HG03139 (cell line): Measurements from ENCODE around the gene EVA1C.
"Not testable (repeated sequence)": the region's sequence is repeated elsewhere in the genome, so short reads cannot be mapped to it uniquely, and the experiment has no call there.

Source experiments
- ATAC-seq: cut with Tn5 transposase; IDR thresholded peaks from one replicate; pipeline ENCODE4 v1.9.1; 2021; ENCODE audit not compliant: unreplicated experiment

The EVA1C gene, protein sequence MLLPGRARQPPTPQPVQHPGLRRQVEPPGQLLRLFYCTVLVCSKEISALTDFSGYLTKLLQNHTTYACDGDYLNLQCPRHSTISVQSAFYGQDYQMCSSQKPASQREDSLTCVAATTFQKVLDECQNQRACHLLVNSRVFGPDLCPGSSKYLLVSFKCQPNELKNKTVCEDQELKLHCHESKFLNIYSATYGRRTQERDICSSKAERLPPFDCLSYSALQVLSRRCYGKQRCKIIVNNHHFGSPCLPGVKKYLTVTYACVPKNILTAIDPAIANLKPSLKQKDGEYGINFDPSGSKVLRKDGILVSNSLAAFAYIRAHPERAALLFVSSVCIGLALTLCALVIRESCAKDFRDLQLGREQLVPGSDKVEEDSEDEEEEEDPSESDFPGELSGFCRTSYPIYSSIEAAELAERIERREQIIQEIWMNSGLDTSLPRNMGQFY

GRCh38 chr21:32412162-32413014 lies at the start of gene EVA1C:
Gene EVA1C, plus strand, starts transcription at chr21:32412706. Its CDS starts 148 bp downstream, at chr21:32412854.
- no peak for ATAC-seq

DNA sequence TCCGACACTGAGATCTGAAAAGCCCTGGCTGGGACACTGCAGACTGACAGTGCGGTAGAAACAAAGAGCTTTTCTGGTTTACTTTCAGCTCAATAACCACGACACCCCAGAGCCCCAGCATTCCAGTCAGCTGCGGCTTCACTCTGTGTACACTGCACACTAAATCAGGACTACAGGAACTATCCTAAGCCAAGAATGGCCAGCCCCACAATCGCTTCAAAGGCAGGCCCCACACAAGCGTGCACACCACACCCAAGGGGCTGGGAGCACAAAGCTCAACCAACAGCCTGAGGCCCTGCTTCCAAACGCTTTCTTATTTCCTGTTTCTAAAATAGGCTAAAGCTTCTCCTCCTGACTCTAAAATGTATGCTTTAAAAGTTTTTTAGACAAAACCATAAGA lies 48.1 kb upstream of the EVA1C start:
- no peak for ATAC-seq

- no peak for ATAC-seq
These were observed 47.7 kb upstream of the EVA1C start for GRCh38 chr21:32364796-32365195.

- no peak for ATAC-seq
These were observed 46.3 kb upstream of the EVA1C start for GRCh38 chr21:32366191-32366590.

DNA sequence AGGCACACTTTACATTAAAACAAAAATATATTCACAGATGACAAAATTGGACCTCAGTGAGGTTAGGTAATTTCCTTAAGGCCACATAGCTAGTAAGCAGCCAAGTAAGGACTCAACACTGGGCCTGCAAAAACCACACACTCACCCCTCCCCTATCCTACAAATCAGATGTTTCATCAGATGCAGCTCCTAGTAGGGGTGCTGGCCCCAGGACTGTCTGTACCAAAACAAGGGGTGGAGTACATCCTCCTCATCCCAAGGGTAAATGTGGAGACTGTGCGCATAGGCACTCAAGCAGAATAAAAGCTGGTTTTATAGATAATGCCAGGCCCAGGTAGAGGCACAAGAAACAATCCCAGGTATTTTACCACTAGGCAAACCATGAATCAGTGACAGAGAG lies 45.3 kb upstream of the EVA1C start:
- no peak for ATAC-seq

DNA sequence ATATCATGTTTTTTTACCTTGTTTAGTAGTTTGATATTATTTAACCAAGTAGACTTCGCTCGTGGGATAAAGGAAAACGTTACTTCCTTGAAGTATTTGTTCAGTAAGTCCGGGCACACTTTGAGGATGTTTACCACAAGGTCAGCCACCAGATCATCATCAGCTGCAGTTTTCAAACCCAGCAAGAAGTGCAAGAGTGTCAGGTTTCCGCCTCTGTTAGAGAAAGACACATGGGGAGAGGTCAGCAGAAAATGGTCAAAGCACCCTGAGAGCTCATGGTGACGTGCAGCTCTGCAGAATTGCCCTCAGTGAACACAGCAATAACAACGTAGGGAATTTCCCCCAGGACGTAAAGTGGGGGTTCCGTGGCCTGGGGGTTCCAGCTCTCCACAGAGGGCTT lies 44.1 kb upstream of the EVA1C start:
- no peak for ATAC-seq

- not testable (repeated sequence) for ATAC-seq
These were observed 43.5 kb upstream of the EVA1C start for GRCh38 chr21:32368961-32369360.

DNA sequence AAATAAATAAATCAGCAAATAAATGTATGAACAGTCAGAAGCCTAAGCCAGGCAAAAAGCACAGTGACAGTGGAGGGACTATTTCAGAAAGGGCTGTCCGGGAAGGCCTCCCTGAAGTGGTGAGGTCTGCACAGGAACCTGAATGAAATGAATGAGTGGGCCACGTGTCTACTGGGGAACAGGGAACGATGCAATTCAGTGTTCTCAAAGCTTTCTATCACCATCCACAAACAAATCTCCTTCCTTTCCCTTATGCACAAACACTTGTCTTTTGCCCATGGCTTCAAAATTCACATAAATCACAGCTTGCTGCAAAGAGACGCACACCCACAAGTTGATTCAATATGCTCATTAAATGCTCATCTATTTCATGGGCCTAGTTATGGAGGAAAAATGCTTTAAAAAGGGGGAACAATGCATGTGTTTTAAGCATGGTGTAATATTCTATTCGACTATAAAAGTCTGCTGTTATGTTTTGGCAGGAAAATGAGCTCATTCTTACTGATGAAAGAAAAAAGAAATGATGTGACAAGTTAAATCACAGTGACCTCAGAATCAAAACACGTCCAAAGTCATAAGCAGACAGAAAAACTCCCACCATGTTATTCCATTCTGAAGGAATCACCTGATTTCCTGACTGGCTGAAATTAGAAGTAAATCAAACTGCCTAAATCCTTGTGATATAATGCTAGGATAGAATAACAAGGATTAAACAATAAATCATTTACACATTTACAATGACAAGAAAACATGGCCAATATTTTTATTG lies 41.3 kb upstream of the EVA1C start:
- ATAC-seq, result no peak

DNA sequence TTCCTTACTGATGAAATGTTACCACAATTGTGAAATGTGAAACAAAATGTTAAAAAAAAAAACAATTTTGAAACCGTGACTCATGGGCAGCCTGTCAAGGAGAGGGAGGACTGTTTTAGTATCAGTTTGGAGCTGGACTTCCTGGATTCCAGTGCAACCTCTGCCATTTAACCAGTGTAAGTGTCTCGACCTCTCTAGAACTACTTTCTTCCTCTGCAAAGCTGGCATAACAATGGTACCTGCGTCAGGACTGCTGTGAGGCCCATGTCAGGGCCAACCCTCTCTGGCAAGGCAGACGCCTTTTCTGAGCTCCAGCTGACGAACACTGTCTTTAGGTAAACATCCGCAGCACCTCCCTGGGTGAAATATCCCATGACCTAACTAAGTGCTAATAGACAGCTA lies 40.6 kb upstream of the EVA1C start:
- no peak for ATAC-seq

DNA sequence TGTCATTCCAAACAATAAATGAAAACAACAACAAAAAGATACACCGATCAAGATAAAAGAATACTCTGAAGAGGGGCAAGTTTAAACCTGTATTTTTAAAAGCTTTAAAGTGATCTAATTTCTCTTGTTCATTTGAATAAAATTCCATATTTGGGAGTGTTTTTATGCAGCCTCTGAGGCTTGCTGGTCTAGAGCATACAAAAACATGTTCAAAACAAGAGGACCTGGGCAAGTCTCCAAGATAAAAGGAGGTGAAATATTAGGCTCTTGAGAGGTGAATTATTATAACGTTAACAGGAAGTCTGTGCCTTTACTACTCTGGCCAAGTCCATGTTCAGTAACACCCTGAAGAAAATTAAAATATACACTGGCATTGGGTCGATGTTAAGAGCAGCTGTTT lies 39.8 kb upstream of the EVA1C start:
- no peak for ATAC-seq

DNA sequence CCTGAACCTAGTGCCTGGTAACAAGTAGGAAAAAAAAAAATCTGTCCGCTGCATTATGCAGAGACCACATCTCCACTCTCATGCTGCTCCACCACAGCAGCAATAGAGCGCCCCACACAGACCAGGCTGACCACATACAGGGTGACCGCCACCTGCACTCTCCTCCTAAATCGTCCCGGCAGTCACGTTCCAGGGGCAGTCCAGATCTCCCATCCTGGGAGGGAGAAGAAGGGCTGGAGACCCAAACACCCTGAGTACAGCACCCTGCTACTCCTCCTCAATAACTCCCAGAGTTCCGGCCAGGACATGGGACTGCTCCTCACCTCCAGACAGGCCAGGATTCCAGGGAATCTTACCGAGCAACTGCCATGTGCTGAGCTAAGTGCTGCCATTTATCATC lies 35.0 kb upstream of the EVA1C start:
- no peak for ATAC-seq

DNA sequence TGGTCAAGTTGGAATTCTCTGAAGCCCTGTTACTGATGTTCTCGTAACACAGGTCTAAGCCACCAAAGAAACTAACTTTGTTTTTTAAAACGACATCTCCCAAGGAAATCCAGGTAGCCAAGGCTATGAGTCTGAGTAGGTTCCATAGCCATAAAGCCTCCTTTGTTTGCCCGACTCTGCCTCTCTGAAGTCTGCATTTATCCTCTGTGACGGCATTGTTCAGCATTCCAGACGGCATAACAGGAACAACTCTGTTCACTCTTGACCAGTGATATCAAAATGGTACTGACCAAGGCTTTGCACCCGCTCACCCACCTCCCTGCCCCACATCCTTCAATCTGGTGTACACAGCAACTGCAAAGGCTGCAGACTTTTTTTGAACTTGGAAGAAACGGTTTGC lies 34.5 kb upstream of the EVA1C start:
- ATAC-seq, result no peak

DNA sequence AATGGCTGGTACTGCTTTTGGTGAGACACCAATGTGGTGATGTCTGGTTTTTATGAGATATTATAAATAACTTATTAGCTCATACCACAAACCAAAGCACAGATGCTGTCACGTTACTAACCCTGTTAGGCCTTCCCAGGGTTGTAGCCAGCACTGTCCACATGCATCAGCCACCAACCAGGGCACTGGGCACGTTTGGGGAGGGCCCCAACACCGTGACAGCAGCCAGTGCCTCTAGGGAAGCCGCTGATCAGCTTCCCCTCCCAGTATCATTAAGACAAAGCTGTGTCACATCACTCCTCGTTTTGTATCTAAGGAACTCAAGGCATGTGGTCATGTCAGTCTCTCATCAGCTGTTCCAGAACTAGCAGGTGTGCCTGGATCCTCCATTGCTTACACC lies 33.5 kb upstream of the EVA1C start:
- ATAC-seq, result no peak

- no peak for ATAC-seq
These were observed 31.6 kb upstream of the EVA1C start for GRCh38 chr21:32380940-32381339.

DNA sequence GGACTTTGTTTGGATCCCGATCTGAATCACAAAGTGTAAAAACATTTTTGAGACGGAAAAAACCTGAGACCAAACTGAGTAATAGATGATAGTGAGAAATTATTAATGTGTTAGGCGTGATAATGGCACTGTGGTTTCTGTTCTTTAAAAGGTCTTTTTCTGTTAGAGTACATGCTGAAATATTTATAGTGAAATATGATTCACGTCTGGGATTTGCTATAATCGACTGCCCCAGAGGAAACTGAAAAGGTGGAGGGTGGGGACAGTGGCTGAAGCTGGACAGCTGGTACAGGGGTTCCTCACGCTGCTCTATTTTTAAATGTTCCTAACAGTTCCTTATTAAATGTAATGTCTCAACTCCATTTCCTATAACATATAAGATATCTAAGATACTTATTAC lies 30.9 kb upstream of the EVA1C start:
- ATAC-seq, result no peak

- no peak for ATAC-seq
These were observed 30.3 kb upstream of the EVA1C start for GRCh38 chr21:32382108-32382644.

DNA sequence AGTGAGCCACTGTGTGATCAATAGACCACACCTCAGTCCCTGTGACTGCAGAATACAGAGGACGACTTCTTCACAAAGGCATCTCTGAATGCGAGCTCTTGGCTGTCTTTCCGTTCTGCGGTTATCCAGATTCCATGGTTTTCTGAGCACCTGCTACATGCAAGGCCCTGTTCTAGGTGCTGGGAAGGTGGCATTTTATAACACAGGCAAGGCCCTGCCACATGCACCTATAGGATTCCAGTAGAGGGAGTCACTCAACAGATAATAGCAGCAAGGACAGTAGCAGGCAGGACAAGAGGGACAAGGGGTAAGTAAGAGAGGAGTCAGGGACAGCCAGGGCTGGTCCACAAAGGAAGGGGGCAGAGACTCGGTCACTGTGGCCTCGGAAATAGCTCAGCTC lies 28.7 kb upstream of the EVA1C start:
- no peak for ATAC-seq

GRCh38 chr21:32386195-32386870 lies 26.2 kb upstream of the EVA1C start:
- no peak for ATAC-seq

GRCh38 chr21:32387151-32387550 lies 25.4 kb upstream of the EVA1C start:
- no peak for ATAC-seq

DNA sequence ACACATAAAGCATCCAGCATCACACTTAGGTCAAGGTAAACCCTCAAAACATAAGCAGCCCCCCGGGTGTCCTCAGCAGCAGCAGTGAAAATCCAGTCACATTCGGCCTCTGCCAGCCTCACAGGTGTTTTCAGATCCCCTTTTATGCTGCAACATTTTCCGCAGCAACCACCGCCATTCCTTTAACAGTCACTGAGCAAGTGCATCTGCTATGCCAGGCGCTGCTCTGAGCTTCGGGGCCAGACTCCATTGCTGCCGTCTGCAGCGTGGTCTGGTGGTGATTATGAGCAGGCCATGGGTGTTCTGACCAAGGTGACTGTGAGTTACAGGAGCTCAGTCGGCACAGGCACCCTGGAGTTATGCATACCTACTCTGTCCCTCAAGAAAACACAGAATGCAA lies 24.2 kb upstream of the EVA1C start:
- no peak for ATAC-seq
